Measurements from ENCODE around the gene ZBTB8B. TPM values are rescaled to one million over a fixed set of nuclear protein-coding genes. Genes with fewer than 3 reads are reported as not detected.

ZBTB8B gene
- total RNA-seq, 2 experiments from 2014 or later: not detected

- ChIA-PET POLR2A (no interaction called here), CTCF (ENCODE audit: unreplicated experiment) (no interaction called here)
- TF ChIP-seq CTCF (conservative IDR thresholded peaks at IDR 0.05; ENCODE audit: low read length): no peak
- no peak for TF ChIP-seq EZH2phosphoT487 (IDR thresholded peaks at IDR 0.05; ENCODE audit: borderline replicate concordance, low read depth, low read length)
- no peaks in the 10 kb centered on the region for H3K9me3 ChIP-seq (ENCODE audit: low read length)
- no peaks in the 10 kb centered on the region for H3K36me3 ChIP-seq (ENCODE audit: insufficient read depth, low read length)
- H3K79me2 ChIP-seq (ENCODE audit: insufficient read depth, low read depth, low read length): no peaks in the 10 kb centered on the region
- H3K4me1 ChIP-seq (ENCODE audit: insufficient read depth, low read length, poor library complexity, severe bottlenecking): no peaks in the 10 kb centered on the region
- no peak overlapping the region for H3K4me2 ChIP-seq (ENCODE audit: low read length)
- BruUV-seq (replicated peaks): no TSS peak
- no peak for DNase-seq (ENCODE audit: low spot score)
- no peak overlapping the region for H2AFZ ChIP-seq (ENCODE audit: low read length)
- no peaks in the 10 kb centered on the region for H3K9me2 ChIP-seq (ENCODE audit: insufficient read depth, low read length)
- H4K20me1 ChIP-seq (ENCODE audit: insufficient read depth, low read length): no peaks in the 10 kb centered on the region
- no peak overlapping the region for H3K27ac ChIP-seq (ENCODE audit: low read depth, low read length, poor library complexity, severe bottlenecking)
- no peak overlapping the region for H3K4me3 ChIP-seq (ENCODE audit: low read depth, low read length, poor library complexity, severe bottlenecking)
- intact Hi-C loops (cut with micrococcal nuclease; ENCODE audit: unreplicated experiment): no loop called here
Observed at GRCh38 chr1:32489774-32490454, 25.0 kb downstream of the ZBTB8B start.

GRCh38 chr1:32491386-32491785, 26.5 kb downstream of the ZBTB8B start:
- Histone ChIP-seq H3K9me2 (ENCODE audit: insufficient read depth, low read length) (no peaks in the 10 kb centered on the region), H3K79me2 (ENCODE audit: insufficient read depth, low read depth, low read length) (no peaks in the 10 kb centered on the region), H4K20me1 (ENCODE audit: insufficient read depth, low read length) (no peaks in the 10 kb centered on the region), H2AFZ (ENCODE audit: low read length) (no peak overlapping the region), H3K9me3 (ENCODE audit: low read length) (no peaks in the 10 kb centered on the region), H3K4me1 (ENCODE audit: insufficient read depth, low read length, poor library complexity, severe bottlenecking) (no peaks in the 10 kb centered on the region), H3K27ac (ENCODE audit: low read depth, low read length, poor library complexity, severe bottlenecking) (no peak overlapping the region), H3K4me2 (ENCODE audit: low read length) (no peak overlapping the region), H3K36me3 (ENCODE audit: insufficient read depth, low read length) (no peaks in the 10 kb centered on the region), H3K4me3 (ENCODE audit: low read depth, low read length, poor library complexity, severe bottlenecking) (no peak overlapping the region)
- ChIA-PET CTCF (ENCODE audit: unreplicated experiment) (no interaction called here), POLR2A (no interaction called here)
- DNase-seq (ENCODE audit: low spot score): no peak
- TF ChIP-seq EZH2phosphoT487 (IDR thresholded peaks at IDR 0.05; ENCODE audit: borderline replicate concordance, low read depth, low read length): no peak
- no peak for TF ChIP-seq CTCF (conservative IDR thresholded peaks at IDR 0.05; ENCODE audit: low read length)
- intact Hi-C loops (cut with micrococcal nuclease; ENCODE audit: unreplicated experiment): no loop called here
- BruUV-seq (replicated peaks): no TSS peak

GRCh38 chr1:32494196-32494595, 29.3 kb downstream of the ZBTB8B start:
- POLR2A ChIA-PET: no interaction called here
- no peaks in the 10 kb centered on the region for H3K36me3 ChIP-seq (ENCODE audit: insufficient read depth, low read length)
- no peak overlapping the region for H3K27ac ChIP-seq (ENCODE audit: low read depth, low read length, poor library complexity, severe bottlenecking)
- no peak overlapping the region for H3K4me2 ChIP-seq (ENCODE audit: low read length)
- H2AFZ ChIP-seq (ENCODE audit: low read length): no peak overlapping the region
- H4K20me1 ChIP-seq (ENCODE audit: insufficient read depth, low read length): no peaks in the 10 kb centered on the region
- no peaks in the 10 kb centered on the region for H3K9me2 ChIP-seq (ENCODE audit: insufficient read depth, low read length)
- no peaks in the 10 kb centered on the region for H3K9me3 ChIP-seq (ENCODE audit: low read length)
- no peaks in the 10 kb centered on the region for H3K79me2 ChIP-seq (ENCODE audit: insufficient read depth, low read depth, low read length)
- CTCF ChIA-PET (ENCODE audit: unreplicated experiment): no interaction called here
- no TSS peak for BruUV-seq (replicated peaks)
- intact Hi-C loops (cut with micrococcal nuclease; ENCODE audit: unreplicated experiment): no loop called here
- H3K4me3 ChIP-seq (ENCODE audit: low read depth, low read length, poor library complexity, severe bottlenecking): no peak overlapping the region
- DNase-seq (ENCODE audit: low spot score): no peak
- no peaks in the 10 kb centered on the region for H3K4me1 ChIP-seq (ENCODE audit: insufficient read depth, low read length, poor library complexity, severe bottlenecking)
- TF ChIP-seq CTCF (conservative IDR thresholded peaks at IDR 0.05; ENCODE audit: low read length): no peak
- TF ChIP-seq EZH2phosphoT487 (IDR thresholded peaks at IDR 0.05; ENCODE audit: borderline replicate concordance, low read depth, low read length): no peak

Measured in OCI-LY7 (cell line).